Measurements from ENCODE around the gene ABCC8. TPM values are rescaled to one million over a fixed set of nuclear protein-coding genes. Genes with fewer than 3 reads are reported as not detected.
A peak's percentile ranks its signal among the peaks of the same experiment; 100 is the strongest.

ABCC8 gene
- total RNA-seq, 1 donor from 2014 or later, result not detected

- no peak for DNase-seq (ENCODE audit: low read depth, low spot score)
Measured at GRCh38 chr11:17506314-17506713, 29.7 kb upstream of the ABCC8 start.

GRCh38 chr11:17505146-17505545 is 28.5 kb upstream of the ABCC8 start:
- no peak for DNase-seq (ENCODE audit: low read depth, low spot score)

- peak; percentile 30 for DNase-seq (ENCODE audit: low read depth, low spot score)
Measured at GRCh38 chr11:17504330-17505107, 27.9 kb upstream of the ABCC8 start.

DNA sequence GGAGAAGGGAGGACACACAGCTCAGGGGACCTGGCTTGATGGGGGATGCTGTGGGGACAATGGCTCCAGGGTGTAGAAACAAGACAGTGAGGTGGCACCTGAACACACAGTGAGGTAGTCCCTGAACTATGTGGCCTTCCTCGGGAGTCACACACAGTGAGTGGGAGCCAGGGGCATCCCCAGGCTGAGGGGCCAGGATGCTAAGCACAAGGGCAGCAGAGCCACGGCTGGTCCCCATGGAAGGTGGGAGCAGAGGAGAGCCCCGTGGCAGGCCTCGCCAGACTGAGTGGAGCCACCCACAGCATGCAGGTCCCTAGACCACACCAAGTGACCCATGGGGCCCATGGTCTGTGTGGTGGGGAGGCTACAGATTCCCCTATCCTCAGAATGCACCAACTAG is 26.0 kb upstream of the ABCC8 start:
- no peak for DNase-seq (ENCODE audit: low read depth, low spot score)

- no peak for DNase-seq (ENCODE audit: low read depth, low spot score)
Measured at GRCh38 chr11:17500673-17501072, 24.0 kb upstream of the ABCC8 start.

DNA sequence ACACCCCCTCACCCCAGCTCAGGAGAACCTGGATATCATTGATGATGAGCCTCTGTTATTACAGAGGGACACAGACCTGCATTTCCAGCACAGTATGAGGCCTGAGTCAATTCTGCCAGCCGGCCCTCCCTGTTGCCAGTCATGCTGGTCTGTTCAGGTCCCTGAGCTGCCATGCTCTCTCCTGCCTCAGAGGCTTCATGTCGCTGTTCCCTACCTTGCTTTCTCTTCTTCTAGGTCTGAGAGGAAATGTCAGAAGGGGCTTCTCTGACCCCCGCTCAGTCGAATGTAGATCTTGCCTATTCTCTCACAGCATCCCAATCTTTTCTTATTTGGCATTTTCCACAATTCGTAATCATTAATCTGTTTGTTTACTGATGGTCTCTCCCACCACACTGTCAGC is 21.8 kb upstream of the ABCC8 start:
- DNase-seq (ENCODE audit: low read depth, low spot score), result no peak

GRCh38 chr11:17498058-17498457 is 21.4 kb upstream of the ABCC8 start:
- DNase-seq (ENCODE audit: low read depth, low spot score), result no peak

- peak; percentile 15 for DNase-seq (ENCODE audit: low read depth, low spot score)
Measured at GRCh38 chr11:17496406-17496805, 19.8 kb upstream of the ABCC8 start.

- DNase-seq (ENCODE audit: low read depth, low spot score), result no peak
Measured at GRCh38 chr11:17494019-17494418, 17.4 kb upstream of the ABCC8 start.

GRCh38 chr11:17490938-17491337 is 14.3 kb upstream of the ABCC8 start:
- DNase-seq (ENCODE audit: low read depth, low spot score), result no peak

DNA sequence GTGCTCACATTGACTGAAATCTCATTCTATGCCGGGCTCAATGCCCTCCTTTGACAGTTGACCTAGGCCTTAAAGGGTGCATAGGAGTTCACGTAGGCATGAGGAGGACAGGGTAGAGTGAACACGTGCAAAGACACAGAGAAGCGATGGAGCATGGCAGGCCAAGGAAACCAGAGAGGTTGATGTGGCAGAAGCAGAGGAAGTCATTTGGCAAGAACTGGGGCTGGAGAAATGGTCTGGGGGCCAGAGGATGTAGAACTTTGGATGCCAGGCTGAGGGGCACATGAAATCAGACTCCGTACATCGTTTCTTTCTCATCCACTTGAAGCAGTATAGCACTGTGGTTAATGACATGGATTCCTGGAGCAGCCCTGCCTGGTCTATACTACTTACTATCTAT is 13.6 kb upstream of the ABCC8 start:
- no peak for DNase-seq (ENCODE audit: low read depth, low spot score)

GRCh38 chr11:17489751-17490150 is 13.1 kb upstream of the ABCC8 start:
- no peak for DNase-seq (ENCODE audit: low read depth, low spot score)

GRCh38 chr11:17488563-17488962 is 11.9 kb upstream of the ABCC8 start:
- DNase-seq (ENCODE audit: low read depth, low spot score), result no peak

DNA sequence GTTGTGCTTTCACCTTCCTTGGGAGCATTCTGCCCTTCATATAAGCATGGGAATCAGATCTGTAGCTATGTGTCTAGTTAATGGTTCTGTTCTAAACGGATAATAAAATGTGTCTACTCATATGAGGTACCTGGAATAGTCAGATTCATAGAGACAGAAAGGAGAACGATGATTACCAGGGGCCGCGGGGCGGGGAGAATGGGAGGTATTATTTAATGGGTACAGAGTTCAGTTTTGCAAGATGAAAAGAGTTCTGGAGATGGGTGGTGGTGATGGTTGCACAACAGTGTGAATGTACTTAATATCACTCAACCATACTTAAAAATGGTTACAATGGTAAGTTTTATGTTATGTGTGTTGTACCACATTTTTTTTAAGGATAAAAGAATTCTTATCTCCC is 10.0 kb upstream of the ABCC8 start:
- no peak for DNase-seq (ENCODE audit: low read depth, low spot score)

GRCh38 chr11:17483505-17483904 is 6.9 kb upstream of the ABCC8 start:
- no peak for DNase-seq (ENCODE audit: low read depth, low spot score)

GRCh38 chr11:17481905-17482304 is 5.3 kb upstream of the ABCC8 start:
- DNase-seq (ENCODE audit: low read depth, low spot score), result no peak

DNA sequence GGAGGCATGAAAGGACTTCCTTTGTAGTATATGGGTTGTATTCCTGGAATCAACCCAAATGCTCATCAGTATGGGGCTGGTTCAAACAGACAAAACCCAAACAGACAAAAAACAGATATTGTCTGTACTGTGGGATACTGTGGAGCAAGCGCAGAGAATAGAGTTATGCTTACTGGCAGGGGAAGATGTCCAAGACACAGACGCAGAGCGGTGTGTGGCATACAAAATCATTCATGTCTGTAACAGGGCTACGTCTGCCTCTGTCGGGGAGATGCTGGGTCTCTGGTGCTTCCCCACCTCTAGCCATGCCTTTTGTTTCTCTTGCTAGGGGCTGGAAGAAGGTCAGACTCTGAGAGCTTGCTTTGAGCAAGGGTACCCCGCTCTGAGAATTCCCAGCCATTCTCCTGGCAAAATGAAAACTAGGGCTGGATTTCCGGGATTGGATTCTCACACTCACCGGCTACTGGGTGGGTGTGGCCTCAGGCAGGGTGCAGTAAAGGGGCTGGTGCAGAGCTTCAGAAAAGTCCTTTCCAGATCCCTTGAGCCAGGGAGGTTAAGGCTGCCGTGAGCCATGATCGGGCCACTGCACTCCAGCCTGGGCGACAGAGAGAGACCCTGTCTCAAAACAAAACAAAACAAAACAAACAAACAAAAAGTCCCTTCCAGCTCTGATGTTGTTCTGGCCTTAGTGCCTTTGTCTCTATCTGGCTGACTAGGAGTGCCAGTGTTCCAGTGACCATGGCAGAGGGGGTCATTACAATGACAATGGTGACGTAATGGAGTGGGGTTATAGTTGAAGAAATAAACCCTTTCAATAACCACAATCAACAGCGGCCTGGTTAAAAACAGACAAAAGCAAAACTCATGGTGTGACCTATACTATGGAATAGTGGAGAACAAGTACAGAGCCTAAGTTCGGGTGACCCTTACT is 2.9 kb upstream of the ABCC8 start:
- no peak for DNase-seq (ENCODE audit: low read depth, low spot score)

DNA sequence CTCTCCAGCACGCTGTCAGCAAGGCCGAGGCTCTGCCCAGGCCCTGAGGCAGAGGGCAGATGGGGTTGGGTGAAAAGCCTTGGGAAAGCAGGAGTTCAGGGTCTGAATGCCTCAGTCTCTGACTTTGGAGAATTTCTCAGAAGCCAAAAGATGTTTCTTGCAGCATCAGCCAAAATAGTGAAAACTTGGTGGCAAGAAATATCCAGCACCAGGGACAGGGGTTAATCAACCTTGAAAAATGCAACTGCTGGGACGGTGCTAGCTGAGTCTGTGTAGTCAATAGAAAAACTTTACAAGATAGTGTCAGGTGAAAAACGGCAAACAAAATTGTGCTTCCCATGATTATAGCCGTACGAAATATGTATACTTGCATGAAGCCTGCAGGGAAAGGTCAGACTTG is 1.4 kb upstream of the ABCC8 start:
- DNase-seq (ENCODE audit: low read depth, low spot score), result no peak

DNA sequence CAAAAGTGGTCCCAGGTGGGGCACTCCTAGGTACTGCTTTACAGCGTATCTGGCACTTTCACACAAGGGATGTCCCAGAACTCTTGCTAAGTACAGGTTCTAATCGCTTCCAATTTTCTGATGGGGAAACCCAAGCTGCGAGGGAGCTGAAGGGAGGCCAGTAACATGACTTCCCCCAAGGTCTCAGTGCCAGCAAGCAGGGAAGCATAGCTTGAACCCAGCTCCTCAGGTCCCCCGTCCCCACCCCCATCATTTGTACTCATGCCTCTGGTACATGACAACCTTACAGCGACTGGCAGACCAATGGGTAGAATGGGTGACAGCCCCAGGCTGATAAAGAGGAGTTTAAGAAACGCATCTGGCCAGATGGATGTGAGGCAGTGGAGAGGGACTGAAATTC is 716 bp upstream of the ABCC8 start:
- no peak for DNase-seq (ENCODE audit: low read depth, low spot score)

DNA sequence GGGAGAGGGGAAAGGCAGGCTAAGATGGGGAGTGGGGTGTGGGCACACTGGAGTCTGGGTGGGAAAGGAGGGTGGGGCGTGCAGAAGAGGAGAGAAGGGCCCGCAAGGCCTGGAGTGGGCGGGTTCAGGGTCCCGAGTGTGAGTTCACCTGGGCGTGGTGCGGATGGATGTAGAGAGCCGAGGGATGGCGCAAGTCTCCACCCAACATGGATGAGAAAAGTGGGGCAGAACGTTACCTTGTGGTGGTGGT is 364 bp upstream of the ABCC8 start:
- DNase-seq (ENCODE audit: low read depth, low spot score), result no peak

DNA sequence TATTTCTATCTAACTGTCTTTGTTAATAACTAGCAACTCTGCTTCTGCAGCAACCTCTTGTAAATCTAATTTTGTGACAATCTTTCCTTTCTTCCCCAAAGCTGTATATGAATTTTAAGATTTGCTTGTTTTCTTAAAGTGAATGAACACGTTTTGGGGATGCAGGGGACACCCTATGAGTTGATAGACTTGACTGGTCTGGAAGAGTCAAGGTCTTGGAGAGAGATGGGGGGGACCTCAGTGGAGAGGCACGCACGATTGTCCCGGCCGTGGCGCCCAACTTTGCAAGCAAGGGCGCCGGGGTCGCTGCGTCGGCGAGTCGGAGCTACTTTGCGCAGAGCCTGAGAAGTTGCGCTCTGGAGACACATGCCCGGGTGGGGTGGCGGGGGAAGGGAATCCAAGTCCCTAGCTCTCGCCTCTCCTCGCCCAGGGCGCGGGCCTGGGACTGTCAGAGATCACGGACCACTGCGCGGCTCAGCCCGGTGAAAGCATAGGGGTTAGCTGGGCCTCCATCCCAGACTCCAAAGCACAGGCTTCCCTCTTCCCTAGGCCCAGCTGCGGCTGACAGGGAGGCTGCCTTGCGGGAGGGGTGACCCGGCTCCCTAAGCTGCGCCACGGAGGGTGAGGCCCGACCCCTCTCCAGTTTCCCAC is 854 bp downstream of the ABCC8 start:
- no peak for DNase-seq (ENCODE audit: low read depth, low spot score)

DNA sequence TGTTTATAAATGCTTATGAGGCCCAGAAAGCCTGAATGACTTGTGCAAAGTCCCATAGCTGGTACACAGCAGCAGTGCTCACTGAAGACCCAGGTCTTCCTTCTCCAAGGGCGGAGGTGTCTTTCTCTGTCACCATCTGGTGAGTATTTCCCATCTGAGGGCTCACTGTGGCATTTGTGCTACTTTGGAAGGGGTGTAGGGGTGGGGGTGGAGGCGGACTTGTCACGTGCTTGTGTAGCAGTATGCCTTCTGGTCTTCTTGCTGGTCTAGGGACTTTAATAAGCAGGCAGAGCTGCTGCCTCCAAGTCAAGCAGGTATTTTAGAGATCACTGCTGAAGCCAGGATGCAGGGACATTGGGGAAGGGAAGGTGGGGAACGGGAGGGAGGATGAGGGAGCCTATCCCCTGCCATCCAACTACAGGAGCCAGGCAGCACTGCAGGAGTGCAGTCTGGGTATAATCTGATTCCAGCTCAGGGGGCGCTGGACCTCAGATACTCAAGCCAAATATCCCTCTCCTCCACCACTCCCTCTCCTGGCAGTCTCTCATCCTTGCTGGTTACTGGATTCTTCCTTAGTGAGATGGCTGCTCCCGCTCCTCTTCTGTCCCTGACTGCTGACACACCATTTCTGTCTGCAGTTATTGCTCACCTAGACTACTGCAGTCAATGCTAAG is 3.4 kb downstream of the ABCC8 start:
- no peak for DNase-seq (ENCODE audit: low read depth, low spot score)

Data from pulmonary artery endothelial cell (primary cell).